Right hindlimb (tissue), 1 donor: Measurements from ENCODE around the gene COP1.
"Not testable (repeated sequence)": the region's sequence is repeated elsewhere in the genome, so short reads cannot be mapped to it uniquely, and the experiment has no call there.

ENCODE experiments used
- DNase-seq: peaks from one replicate; pipeline ENCODE4 v3.0.0-alpha.2; 2018

The COP1 gene

DNA sequence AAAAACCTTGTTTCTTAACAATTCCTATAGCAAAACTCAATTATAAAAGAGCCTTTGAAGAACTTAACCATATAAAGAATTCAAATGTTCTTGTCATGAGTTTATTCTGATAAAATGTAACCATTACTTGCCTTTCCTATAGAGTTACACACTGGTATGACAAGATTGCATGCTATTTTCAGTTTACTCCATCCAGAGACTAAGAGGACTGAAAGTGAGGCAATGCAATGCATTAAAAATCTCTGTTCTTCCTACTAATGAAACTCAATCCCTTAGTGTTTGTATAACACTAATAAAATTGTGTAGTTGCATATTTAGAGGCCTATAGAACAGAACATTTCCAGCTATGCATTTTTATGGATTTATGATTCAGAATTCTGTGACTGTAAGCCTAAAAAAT, 88.1 kb downstream of the COP1 start:
- no peak for DNase-seq

DNA sequence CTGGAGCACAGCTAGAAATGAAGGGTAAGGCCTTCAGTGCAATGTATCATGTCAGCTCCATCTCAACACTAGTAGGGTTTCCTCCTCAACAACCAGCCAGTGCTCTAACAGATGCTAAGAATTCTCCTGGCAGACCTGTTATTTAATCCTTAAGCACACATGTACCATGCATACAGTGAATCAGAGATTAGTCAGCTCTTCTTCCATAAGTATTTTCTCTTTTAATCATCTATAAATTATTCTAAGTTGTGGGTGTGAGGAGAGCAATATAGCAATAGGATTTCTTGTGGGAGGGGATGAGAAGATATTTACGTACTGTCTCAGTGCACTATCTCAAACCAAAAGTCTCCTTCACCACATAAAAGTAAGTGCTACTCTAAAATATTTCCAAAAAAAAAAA, 95.3 kb downstream of the COP1 start:
- DNase-seq = no peak

DNA sequence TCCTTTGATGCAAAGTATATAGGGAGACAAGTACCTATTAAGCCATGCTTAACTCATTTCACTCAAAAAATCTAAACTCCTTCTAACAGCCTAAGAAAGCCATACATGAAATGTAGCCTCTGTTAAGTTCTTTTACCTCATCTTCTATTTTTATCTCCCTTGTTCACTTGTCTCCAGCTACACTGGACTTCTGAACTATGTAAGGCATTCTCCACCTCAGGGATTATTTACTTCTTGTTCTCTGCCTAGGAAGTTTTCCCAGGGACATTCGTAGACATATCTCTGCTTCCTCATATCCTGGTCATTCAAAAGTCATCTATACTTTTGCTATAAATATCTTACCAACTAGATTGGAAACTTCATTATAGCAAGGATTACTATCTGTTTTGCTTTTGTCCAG, 96.9 kb downstream of the COP1 start:
- DNase-seq = no peak

DNA sequence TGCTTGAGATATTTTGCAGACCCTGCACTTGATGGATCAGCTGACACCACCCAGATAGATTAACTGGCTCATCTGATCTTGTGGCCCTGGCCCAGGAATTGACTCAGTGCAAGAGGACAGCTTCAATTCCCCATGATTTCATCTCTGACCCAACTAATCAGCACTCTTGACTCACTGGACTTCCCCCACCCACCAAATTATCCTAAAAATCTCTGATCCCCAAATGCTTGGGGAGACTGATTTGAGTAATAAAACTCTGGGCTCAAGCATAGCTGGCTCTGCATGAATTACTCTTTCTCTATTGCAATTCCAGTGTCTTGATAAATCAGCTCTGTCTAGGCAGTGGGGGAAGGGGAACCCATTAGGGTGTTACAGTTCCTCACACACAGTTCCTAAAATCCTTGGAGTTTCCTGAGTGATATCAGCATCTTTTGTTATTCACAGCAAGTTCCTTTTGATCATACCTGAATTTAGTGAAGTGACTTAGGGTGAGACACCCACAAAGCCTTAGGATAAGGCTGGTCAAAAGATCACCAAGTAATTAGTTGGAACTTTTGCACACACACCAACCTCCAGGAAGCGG, 104.2 kb downstream of the COP1 start:
- DNase-seq = no peak

DNA sequence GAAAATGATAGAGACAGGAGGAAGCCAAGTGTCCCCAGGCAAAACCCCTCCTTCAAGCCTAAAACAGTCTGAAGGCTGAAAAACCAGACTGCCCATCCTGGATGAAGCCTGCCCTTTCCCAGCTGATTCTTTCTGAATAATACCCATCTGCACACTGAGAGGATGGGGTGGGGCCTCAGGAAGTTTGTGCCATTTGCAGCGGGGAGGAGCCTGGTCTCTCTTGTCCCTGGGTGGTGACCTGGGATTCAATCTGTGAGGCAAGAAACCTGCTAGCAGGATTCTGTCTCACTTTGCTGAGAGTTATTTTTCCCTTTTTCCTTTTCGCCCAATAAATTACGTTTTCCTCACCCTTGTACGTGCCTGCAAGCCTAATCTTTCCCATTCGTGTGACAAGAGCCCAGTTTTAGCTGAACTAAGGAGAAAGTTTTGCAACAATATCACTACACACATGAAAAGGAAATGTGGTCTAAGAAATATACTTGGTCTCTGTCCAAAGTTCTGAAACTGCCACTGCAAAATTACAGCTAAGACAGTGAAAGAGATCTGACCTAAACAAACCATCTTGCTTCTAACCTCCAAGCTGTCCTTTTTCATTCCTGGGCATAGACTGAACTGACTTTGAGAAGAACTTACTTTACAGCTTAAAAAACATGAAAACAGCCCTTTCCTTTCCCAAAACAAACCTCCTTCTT, 105.0 kb downstream of the COP1 start:
- no peak for DNase-seq

DNA sequence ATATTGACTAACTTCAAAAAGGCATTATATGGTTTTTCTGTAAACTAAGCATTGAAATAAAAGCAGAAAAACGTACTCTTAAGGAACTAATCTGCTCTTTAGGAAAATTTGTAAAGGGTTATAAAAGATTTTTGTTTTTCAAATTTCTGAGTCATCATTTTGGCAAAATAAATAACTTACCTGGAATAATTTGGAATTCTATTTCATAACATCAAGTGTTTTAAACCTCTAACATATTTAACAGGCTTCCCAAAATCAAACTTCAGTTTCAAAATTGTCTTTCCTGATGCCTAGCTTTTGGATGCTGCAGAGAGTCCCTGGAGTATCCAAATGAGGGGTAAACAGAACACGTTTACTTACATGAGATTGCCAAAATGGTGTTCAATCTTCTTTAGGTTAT, 108.5 kb downstream of the COP1 start:
- DNase-seq = no peak

DNA sequence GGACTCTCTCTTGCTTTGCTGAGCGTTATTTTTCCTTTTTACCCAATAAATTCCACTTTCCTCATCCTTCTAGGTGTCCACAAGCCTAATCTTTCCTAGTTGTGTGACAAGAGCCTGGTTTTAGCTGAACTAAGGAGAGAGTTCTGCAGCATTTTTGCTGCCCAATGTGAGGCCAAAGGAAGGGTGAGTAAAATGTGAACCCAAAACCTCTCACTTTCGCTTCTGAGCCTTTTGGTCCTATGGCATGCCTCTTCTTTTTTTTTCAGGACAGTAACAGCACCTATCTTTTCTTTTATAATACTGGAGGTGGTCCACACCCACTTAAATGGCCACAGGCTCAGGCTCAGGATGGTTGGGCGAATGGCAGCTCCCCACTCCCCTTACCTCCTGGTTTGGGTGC, 111.1 kb downstream of the COP1 start:
- no peak for DNase-seq

DNA sequence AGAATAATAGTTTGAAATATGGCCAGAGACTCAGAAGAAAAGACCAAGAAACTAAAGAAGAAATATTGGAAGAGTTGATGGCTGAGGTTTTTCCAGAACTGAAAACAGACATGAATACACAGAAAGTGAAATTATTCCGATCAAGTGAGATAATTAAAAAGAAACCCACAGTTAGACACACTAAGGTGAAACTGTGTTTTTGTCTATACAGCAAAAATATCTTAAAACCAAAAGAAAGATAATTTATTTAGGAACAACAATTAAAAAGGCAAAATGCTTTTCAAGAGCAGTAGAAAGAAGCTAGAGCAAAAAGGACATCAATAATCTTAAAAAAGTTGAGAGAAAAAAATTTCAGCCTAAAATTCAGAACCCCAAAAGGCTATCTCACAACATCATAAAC, 116.3 kb downstream of the COP1 start:
- no peak for DNase-seq

DNA sequence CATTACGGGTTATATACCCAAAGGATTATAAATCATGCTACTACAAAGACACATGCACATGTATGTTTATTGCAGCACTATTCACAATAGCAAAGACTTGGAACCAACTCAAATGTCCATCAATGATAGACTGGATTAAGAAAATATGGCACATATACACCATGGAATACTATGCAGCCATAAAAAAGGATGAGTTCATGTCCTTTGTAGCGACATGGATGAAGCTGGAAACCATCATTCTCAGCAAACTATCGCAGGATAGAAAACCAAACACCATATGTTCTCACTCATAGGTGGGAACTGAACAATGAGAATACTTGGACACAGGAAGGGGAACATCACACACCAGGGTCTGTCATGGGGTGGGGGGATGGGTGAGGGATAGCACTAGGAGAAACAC, 119.3 kb downstream of the COP1 start:
- DNase-seq = not testable (repeated sequence)

DNA sequence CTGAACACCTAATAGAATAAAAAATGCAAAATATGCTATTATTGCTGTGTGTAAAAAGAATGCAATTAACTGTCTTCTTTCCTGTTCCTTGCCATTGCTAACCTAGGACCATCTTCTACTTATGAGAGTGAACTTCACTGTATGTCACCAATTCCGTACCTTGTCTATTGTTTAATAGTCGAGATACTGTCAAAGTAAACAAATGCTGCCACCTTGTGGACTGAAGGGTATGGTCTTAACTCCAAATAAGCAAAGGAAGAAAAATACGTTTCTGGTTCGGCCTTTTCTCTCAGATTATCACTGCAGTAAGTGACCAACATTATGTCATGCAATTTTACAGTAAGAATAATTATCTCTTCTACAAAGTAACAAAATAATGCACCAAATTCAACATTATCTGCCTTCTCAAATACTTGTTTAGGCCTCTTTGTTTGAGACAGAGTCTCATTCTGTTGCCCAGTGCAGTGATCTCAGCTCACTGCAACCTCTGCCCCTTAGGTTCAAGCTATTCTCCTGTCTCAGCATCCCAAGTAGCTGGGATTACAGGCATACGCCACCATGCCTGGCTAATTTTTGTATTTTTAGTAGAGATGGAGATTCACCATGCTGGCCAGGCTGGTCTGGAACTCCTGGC, 133.4 kb downstream of the COP1 start:
- DNase-seq = no peak

DNA sequence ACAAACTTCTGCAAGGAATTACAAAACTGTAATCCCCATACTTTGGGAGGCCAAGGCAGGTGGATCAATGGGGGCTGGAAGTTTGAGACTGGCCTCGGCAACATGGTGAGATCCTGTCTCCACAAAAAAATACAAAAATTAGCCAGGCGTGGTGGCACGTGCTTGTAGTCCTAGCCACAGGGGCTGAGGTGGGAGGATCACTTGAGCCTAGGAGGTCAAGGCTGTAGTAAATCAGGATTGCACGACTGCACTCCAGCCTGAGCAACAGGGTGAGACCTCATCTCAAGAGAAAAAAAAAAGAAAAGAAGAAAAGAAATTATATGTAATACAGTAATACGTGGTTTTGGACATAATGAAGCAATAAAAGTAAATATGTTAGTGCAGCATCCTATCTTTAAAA, 138.2 kb downstream of the COP1 start:
- DNase-seq = no peak

DNA sequence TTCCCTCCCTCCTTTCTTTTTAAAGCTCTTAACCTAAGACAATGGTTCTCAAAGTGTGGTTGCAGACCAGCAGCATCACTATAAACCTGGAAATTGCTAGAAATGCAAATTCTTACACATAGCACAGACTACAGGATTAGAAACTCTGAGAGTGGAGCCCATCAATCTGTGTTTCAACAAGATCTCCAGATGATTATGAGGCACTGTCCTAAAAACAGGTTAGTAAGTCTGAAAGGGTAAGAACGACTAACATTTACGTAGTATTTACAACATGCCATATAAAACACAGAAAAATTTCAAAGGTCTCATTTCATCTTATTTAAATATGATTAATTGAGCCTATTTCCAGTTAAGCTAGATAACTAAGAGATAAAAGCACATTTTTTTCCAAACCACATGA, 138.8 kb downstream of the COP1 start:
- DNase-seq = no peak

DNA sequence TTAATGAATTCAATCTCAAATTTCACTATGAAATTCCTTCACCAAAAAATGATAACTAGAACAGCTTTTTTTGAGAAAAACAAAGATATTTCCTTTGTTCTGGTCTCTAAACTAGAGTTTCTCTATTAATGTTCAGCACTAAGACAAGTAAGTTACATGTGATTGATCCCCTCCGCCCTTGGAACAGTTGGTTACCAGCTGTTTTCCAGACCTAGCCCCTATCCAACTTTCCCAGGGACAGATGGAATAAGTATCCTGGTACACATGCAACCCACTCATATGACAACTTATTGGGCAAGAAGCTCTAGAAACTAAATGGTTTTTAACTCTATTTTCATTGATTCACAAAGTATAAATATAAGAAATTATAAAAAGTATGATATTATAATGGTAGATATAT, 140.4 kb downstream of the COP1 start:
- peak; percentile 23 for DNase-seq

DNA sequence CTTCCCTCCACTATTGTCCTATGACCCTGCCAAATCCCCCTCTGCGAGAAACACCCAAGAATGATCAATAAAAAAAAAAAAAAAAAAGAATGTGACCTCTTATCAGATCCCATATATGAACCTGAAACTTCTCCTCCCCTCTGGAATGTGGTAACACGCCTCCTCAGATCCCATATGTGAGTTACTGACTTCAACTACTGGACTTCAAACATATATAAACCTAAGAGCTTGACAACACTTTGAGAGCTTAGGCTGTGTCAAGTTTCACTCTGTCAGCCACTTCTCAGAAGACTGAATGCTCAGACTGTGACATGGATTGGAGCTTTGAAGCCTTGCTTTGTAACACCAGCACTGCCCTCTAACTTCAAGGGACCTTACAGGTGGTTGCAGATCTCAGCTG, 148.4 kb downstream of the COP1 start:
- DNase-seq = no peak

DNA sequence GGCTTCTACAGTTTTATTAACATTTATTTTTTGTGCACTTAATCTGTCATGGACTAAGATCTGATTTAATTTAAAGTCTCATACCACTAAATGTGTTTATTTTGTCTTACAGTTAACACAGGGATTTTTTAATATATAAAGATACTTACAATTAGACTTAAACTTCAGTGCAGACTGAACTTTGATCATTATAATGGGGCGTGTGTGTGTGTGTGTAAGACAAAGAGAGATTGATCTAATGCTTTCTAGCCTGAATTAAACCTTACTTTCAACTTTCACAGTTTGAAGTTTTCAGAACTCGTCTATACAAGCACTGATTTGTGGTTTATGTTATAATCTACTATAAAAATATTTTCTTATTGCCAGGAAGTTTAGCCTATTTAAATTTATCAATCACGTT, 150.8 kb downstream of the COP1 start:
- no peak for DNase-seq

DNA sequence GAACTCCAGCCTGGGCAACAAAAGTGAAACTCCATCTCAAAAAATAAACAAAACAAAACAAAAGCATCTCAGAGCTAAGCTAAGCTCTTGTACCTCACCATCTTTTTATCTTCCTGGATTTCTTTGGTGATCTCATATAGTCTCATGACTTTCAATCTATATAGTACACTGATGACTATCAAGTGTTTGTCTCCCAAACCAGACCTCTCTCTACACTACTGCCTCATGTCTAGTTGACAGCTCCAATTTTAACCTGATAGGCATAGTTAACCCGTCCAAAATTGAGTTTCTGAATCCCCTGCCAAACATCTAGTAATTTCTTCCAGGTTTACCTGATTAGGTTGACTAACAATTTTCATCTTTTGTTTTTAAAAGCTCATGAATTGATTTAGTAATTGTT, 151.7 kb downstream of the COP1 start:
- DNase-seq = no peak

DNA sequence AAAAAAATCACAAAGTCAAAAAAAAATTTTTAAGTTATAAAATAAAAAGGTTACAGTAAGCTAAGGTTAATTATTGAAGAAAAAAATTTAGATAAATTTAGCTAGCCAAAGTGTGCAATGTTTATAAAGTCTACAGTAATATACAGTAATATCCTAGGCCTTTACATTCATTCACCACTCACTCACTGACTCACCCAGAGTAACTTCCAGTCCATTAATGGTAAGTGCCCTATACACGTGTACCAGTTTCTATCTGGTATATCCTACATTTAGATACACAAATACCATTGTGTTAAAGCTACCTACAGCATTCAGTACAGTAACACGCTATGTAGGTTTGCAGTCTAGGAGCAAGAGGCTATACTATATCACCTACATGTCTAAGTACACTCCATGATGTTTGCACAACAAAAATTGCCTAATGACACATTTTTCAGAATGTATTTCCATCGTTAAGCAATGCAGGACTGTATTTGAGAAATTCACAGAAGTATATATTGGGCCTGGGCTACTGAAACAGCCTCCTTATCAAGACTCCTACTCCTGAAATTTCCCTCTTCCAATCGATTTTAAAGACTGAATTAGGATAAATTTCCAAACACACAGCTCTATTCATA, 155.1 kb downstream of the COP1 start:
- DNase-seq = no peak

DNA sequence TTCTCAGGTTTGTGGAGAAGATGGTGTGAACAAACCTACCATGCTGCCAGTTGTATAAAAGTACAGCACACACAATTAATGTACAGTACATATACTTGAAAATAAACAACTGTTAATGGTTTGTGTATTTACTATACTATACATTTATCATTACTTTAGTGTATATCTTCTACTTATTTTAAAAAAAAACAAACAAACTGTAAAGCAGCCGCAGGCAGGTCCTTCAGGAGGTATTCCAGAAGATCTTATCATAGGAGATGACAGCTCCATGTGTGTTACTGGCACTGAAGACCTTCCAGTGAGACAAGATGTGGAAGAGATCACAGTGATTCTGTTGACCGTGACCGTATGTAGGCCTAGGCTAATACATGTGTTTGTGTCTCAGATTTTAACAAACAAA, 155.7 kb downstream of the COP1 start:
- no peak for DNase-seq

DNA sequence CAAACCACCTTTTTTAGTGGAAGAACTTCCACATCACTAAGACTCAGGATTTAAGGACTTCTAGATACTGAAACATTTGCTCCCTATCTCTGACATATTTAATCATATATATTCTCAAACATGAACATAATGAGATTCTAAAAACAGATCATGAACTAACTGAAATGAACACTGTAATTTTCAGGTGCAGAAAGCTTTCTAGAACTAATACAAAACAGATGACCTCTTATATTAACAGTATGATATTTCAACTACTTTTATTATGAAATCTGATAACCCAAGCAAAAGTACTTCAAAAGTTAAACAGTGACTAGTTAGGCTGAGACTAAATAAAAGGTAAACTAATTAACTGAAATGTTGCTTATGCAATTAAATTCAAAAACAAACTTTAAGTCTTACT, 157.5 kb downstream of the COP1 start:
- no peak for DNase-seq

DNA sequence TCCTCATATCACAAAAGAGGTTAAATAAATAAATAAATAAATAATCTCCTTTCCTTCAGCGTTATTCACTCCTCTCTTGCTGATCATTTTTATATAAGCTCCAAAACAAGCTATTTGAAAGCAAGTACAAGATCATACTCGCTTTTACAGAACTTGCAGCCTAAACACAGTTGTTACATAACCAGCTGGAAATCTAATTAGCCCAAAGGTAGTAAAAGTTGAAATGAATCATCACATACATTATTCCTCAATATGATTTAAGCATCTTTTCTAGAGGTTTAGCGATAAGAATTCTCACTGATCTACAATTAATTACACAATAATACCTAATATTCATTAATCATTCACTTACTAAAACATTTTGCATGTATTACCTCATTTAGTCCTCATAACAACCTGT, 160.2 kb downstream of the COP1 start:
- DNase-seq = no peak

DNA sequence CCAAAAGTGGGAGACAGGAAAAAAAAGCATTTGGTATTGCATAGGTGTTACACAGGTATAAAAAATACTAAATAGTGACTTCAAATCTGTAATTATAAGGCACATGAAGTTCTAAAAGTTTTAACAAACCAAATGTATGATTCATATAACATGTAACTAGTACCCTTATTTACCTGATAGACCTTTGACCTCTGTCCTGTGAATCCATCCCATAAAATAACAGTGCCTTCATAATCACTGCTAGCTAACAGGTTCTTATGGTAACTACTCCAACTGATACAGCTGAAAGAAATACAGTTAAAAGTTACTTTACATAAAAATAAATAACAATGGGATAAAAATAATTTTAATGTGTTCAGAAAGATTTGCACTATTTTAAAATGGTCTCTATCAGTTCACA, 163.5 kb downstream of the COP1 start:
- DNase-seq = no peak

DNA sequence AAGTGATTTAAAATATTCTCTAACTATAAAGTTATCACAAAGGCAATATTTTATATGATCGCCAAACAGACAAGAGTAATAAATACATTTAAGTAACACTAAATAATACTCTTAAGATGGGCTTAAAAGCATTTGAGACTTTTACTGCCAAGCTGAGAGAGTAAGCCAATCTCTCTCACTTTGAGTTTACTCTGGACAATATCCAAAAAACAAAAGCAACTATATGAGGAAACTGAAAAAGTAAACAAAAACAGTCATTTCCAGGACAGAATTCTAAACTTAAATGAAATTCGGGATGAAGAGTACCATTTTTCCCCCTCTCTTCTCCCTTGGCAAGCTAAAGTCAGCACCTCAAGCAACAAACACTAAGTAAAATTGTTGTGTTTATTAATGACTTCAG, 173.2 kb downstream of the COP1 start:
- DNase-seq = no peak

DNA sequence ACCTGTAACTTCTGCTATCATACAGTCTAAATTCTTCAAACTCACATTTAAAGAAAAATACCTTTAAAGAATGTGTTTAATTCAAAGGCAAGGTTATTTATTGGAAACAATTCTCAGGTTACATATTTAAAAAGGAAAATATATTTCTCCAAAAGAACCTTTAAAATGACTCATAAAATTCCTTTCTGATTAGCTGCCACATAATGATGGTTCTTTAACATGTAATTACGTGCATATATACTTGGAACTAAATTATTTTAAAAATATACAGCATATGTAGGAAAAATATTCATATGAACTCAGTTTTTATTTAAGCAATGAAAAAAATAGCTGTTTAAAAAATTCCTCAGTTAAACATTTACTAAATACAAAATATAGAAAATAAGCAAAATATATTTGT, 173.6 kb downstream of the COP1 start:
- no peak for DNase-seq

DNA sequence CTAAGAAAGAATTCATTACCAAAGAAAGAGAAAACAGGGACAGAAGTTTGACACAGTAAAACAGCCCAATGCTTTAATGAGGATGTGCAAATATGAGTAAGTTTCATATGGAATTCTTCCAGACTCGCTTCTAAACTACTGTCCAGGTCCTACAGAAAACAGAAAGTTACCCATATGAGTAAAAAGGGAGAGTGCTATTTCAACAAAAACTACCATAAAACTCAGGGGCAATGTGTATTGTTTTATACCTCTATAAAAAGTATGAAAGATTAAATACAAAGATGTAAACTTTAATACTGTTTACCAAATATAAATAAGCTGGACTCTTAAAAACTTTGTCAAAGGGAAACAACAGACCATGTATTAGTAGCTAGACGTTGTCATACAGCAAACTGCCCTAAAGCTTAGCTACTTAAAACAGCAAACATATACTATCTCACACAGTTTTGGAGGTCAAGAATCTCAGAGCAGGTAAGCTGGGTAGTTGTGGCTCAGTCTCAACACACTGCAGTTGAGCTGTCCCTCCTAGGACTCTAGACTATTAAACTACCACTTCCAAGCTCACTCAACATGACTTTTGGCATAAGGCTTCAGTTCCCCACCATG, 174.9 kb downstream of the COP1 start:
- DNase-seq = no peak
